ENCODE results near the gene KPNA6. TPM values are rescaled to one million over a fixed set of nuclear protein-coding genes. Genes with fewer than 3 reads are reported as not detected.
"Not testable (repeated sequence)": the region's sequence is repeated elsewhere in the genome, so short reads cannot be mapped to it uniquely, and the experiment has no call there.

The KPNA6 gene
- polyA plus RNA-seq, 1 experiment: 26.6 TPM

- Histone ChIP-seq H3K36me3 (ENCODE audit: control insufficient read depth, insufficient read depth, low read length) (no peaks in the 10 kb centered on the region; the same call in 1 of the 2 replicates), H3K27me3 (ENCODE audit: control insufficient read depth, insufficient read depth, low read length) (no peaks in the 10 kb centered on the region), H3K4me3 (ENCODE audit: low read depth, low read length) (no peak overlapping the region)
- CTCF ChIA-PET: interaction anchor here (1.0 to 3.9 kb wide), 4 partner anchors 9 to 16 kb away, joined by 3 to 17 read pairs (median 4); no protein-coding TSS in a partner anchor
- POLR2A ChIA-PET: no interaction called here
- DNase-seq (ENCODE audit: low read depth): no peak
- no peak for TF ChIP-seq CTCF (IDR thresholded peaks at IDR 0.05; ENCODE audit: insufficient read depth, low read depth, low read length)
Measured at GRCh38 chr1:32111789-32112188, 3.9 kb downstream of the KPNA6 start.

GRCh38 chr1:32112806-32113375, 5.0 kb downstream of the KPNA6 start:
- ChIA-PET CTCF (interaction anchor here (1.1 kb wide), 1 partner anchor 8 kb away, joined by 3 read pairs; no protein-coding TSS in a partner anchor), POLR2A (no interaction called here)
- DNase-seq (ENCODE audit: low read depth): no peak
- H3K27me3 ChIP-seq (ENCODE audit: control insufficient read depth, insufficient read depth, low read length): no peaks in the 10 kb centered on the region
- no peak overlapping the region for H3K4me3 ChIP-seq (ENCODE audit: low read depth, low read length)
- no peak for TF ChIP-seq CTCF (IDR thresholded peaks at IDR 0.05; ENCODE audit: insufficient read depth, low read depth, low read length)
- no peaks in the 10 kb centered on the region; the same call in 1 of the 2 replicates for H3K36me3 ChIP-seq (ENCODE audit: control insufficient read depth, insufficient read depth, low read length)

- CTCF ChIA-PET; POLR2A ChIA-PET; H3K4me3 ChIP-seq (ENCODE audit: low read depth, low read length); H3K27me3 ChIP-seq (ENCODE audit: control insufficient read depth, insufficient read depth, low read length); DNase-seq (ENCODE audit: low read depth); H3K36me3 ChIP-seq (ENCODE audit: control insufficient read depth, insufficient read depth, low read length): not testable (repeated sequence)
Measured at GRCh38 chr1:32113436-32113835, 5.6 kb downstream of the KPNA6 start.

GRCh38 chr1:32114420-32114819, 6.6 kb downstream of the KPNA6 start:
- CTCF ChIA-PET: no interaction called here
- DNase-seq (ENCODE audit: low read depth): no peak
- POLR2A ChIA-PET: no interaction called here
- Histone ChIP-seq H3K27me3 (ENCODE audit: control insufficient read depth, insufficient read depth, low read length) (no peaks in the 10 kb centered on the region), H3K36me3 (ENCODE audit: control insufficient read depth, insufficient read depth, low read length) (no peaks in the 10 kb centered on the region; the same call in 1 of the 2 replicates), H3K4me3 (ENCODE audit: low read depth, low read length) (no peak overlapping the region)
- TF ChIP-seq CTCF (IDR thresholded peaks at IDR 0.05; ENCODE audit: insufficient read depth, low read depth, low read length): no peak

- DNase-seq (ENCODE audit: low read depth): no peak
- ChIA-PET CTCF (interaction anchor here (1.0 kb wide), 1 partner anchor 16 kb away, joined by 4 read pairs; no protein-coding TSS in a partner anchor), POLR2A (interaction anchor here (0.6 kb wide), 1 partner anchor 51 kb away, joined by 4 read pairs; no protein-coding TSS in a partner anchor)
- Histone ChIP-seq H3K27me3 (ENCODE audit: control insufficient read depth, insufficient read depth, low read length) (no peaks in the 10 kb centered on the region), H3K4me3 (ENCODE audit: low read depth, low read length) (no peak overlapping the region), H3K36me3 (ENCODE audit: control insufficient read depth, insufficient read depth, low read length) (no peaks in the 10 kb centered on the region; the same call in 1 of the 2 replicates)
- TF ChIP-seq CTCF (IDR thresholded peaks at IDR 0.05; ENCODE audit: insufficient read depth, low read depth, low read length): no peak
Measured at GRCh38 chr1:32115496-32115895, 7.6 kb downstream of the KPNA6 start.
